ENCODE results near the gene AP2A2.

AP2A2 gene

DNA sequence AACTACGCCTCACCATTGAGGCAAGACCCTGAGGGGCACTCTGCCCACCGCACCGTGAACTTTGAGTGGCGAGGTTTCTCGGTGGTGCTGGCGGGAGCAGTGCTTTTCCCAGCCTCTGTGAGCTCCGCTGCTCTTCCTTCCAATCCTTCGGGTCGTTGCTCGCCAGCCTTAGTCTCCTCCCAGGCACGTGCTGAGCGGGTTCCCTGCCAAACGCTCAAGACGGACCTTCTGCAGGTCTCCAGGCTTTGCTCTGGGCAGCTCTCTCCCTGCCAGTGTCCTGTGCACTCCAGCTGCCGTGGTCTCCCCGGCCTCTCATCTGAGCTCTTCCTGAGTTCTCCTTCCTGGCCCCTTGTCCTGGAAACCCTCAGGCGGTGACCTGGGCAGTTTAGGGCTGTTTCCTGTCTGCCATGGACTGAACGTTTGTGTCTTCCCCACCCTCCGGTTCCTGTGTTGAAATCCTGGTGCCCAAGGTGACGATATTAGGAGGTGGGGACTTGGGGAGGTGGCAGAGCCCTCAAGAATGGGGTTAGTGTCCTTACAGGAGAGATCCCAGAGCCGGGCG lies 122.0 kb downstream of the AP2A2 start:
- H2AK5ac ChIP-seq (ENCODE audit: low read depth, low read length) = peak overlapping the region; percentile 88
- H3K27me3 ChIP-seq (ENCODE audit: control insufficient read depth in 3 of 3, insufficient read depth in 3 of 3, low read depth in 1 of 3, low read length in 3 of 3) = peaks cover 0 to 11% (median 0%) of the 10 kb centered on the region in 3 experiments
- peak overlapping the region; percentile 93 for H2BK5ac ChIP-seq (ENCODE audit: low read length)

DNA sequence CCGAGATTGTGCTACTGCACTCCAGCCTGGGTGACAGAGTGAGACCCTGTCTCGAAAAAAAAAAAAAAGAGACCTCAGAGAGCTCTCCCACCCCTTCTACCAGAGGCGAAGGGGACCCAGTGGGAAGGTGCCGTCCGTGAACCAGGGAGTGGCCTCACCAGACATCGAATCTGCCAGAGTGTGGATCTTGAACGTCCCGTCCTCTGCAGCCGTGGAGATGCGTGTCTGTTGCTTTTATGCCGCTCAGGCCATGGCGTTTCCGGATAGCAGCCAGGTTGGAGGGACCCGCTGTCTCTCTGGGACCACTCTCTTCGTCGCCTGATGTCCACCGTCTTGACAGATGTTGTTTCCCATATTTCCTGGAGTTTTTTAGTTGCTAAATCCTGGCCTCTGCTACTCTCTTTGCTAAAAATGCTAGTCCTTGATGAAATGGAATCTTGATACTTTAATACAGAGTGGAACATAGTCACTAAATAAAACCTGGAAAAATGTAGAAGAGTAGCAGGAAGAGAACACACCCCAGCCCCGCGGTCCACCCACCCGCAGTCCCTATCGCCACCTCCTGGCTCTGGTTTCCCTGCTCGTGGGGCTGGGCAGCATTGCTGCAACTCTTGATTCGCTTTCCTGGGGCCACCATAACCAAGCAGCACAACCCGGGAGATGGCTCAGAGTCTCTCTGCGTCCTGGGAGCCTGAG lies 122.9 kb downstream of the AP2A2 start:
- peak overlapping the region; percentile 13 for H3K18ac ChIP-seq (ENCODE audit: low read length)
- no peak overlapping the region for H3K4me3 ChIP-seq (ENCODE audit: low read length in 2 of 2)
- no peak for DNase-seq (ENCODE audit: low spot score)
- WGBS, 2 donors (ENCODE audit: extremely low coverage in 2 of 2, insufficient read length in 2 of 2, insufficient replicate concordance in 1 of 2) = no CpG with 5 or more reads among the region's 25 CpGs
- H3K9ac ChIP-seq (ENCODE audit: low read depth, low read length, poor library complexity) = no peak overlapping the region
- peak overlapping the region; percentile 46 for H2BK15ac ChIP-seq (ENCODE audit: low read length)
- H3K4ac ChIP-seq (ENCODE audit: low read length) = no peak overlapping the region
- H3K23ac ChIP-seq (ENCODE audit: low read depth, low read length, poor library complexity) = no peak overlapping the region
- H3K4me1 ChIP-seq (ENCODE audit: control insufficient read depth in 2 of 2, insufficient read depth in 1 of 2, low read depth in 1 of 2, low read length in 2 of 2) = peaks cover 0 to 11% of the 10 kb centered on the region in 2 donors
- no peak overlapping the region for H4K91ac ChIP-seq (ENCODE audit: low read depth, low read length, poor library complexity)
- H3K36me3 ChIP-seq (replicated peaks in 1 of 2; ENCODE audit: control insufficient read depth in 2 of 2, insufficient read depth in 2 of 2, low read length in 2 of 2) = no peaks in the 10 kb centered on the region
- H3K14ac ChIP-seq (ENCODE audit: low read length) = no peak overlapping the region
- peaks cover 0 to 11% (median 0%) of the 10 kb centered on the region in 3 experiments for H3K27me3 ChIP-seq (ENCODE audit: control insufficient read depth in 3 of 3, insufficient read depth in 3 of 3, low read depth in 1 of 3, low read length in 3 of 3)
- H2AK5ac ChIP-seq (ENCODE audit: low read depth, low read length) = no peak overlapping the region
- H2BK5ac ChIP-seq (ENCODE audit: low read length) = no peak overlapping the region
- H3K4me2 ChIP-seq (ENCODE audit: insufficient read depth, low read length, poor library complexity, severe bottlenecking) = no peak overlapping the region
- H3K79me1 ChIP-seq (ENCODE audit: low read depth, low read length) = no peaks in the 10 kb centered on the region
- H2AFZ ChIP-seq (ENCODE audit: low read length) = no peak overlapping the region
- no peak overlapping the region for H4K8ac ChIP-seq (ENCODE audit: low read depth, low read length)
- H3K9me3 ChIP-seq (replicated peaks in 1 of 2; ENCODE audit: control insufficient read depth in 2 of 2, insufficient read depth in 1 of 2, low read depth in 1 of 2, low read length in 2 of 2) = no peaks in the 10 kb centered on the region
- H2BK120ac ChIP-seq (ENCODE audit: low read depth, low read length) = peak overlapping the region; percentile 61
- H3K27ac ChIP-seq (replicated peaks; ENCODE audit: low read length) = no peak overlapping the region
- H2BK12ac ChIP-seq (ENCODE audit: low read length) = no peak overlapping the region

More for the DNA sequence above, 122.0 kb downstream of the AP2A2 start:
- Histone ChIP-seq H3K79me1 (ENCODE audit: low read depth, low read length) (no peaks in the 10 kb centered on the region), H3K27ac (replicated peaks; ENCODE audit: low read length) (no peak overlapping the region), H3K36me3 (replicated peaks in 1 of 2; ENCODE audit: control insufficient read depth in 2 of 2, insufficient read depth in 2 of 2, low read length in 2 of 2) (no peaks in the 10 kb centered on the region), H3K4me3 (ENCODE audit: low read length in 2 of 2) (no peak overlapping the region), H2BK120ac (ENCODE audit: low read depth, low read length) (no peak overlapping the region), H3K4me1 (ENCODE audit: control insufficient read depth in 2 of 2, insufficient read depth in 1 of 2, low read depth in 1 of 2, low read length in 2 of 2) (peaks cover 0 to 10% of the 10 kb centered on the region in 2 donors), H3K18ac (ENCODE audit: low read length) (peak overlapping the region; percentile 85), H2BK12ac (ENCODE audit: low read length) (peak overlapping the region; percentile 58), H3K9ac (ENCODE audit: low read depth, low read length, poor library complexity) (peak overlapping the region; percentile 21), H2BK15ac (ENCODE audit: low read length) (peak overlapping the region; percentile 97), H3K23ac (ENCODE audit: low read depth, low read length, poor library complexity) (no peak overlapping the region), H2AFZ (ENCODE audit: low read length) (peak overlapping the region; percentile 0), H3K4ac (ENCODE audit: low read length) (no peak overlapping the region), H3K9me3 (replicated peaks in 1 of 2; ENCODE audit: control insufficient read depth in 2 of 2, insufficient read depth in 1 of 2, low read depth in 1 of 2, low read length in 2 of 2) (no peaks in the 10 kb centered on the region), H4K8ac (ENCODE audit: low read depth, low read length) (no peak overlapping the region), H4K91ac (ENCODE audit: low read depth, low read length, poor library complexity) (no peak overlapping the region), H3K4me2 (ENCODE audit: insufficient read depth, low read length, poor library complexity, severe bottlenecking) (no peak overlapping the region), H3K14ac (ENCODE audit: low read length) (no peak overlapping the region)
- DNase-seq (ENCODE audit: low spot score) = no peak
- WGBS, 2 donors (ENCODE audit: extremely low coverage in 2 of 2, insufficient read length in 2 of 2, insufficient replicate concordance in 1 of 2) = no CpG with 5 or more reads among the region's 22 CpGs

DNA sequence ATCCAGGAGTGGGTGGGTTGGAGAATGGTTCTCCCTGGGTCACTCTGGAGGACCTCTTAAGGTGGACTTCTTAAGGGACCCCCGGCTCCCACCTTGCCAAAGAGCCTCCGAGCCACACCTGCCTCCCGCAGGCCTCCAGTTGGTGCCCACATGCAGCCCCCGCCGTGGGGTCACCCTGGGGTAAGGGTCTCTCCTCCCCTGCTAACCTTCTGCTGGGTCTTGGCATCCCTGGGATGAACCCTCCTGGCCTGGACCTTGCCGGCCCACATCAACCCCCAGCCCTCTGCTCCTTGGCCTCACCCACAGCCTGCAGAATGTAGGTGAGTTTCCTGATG lies 123.4 kb downstream of the AP2A2 start:
- Histone ChIP-seq H2AFZ (ENCODE audit: low read length) (no peak overlapping the region), H3K27ac (replicated peaks; ENCODE audit: low read length) (no peak overlapping the region), H3K18ac (ENCODE audit: low read length) (peak overlapping the region; percentile 57), H3K4me1 (ENCODE audit: control insufficient read depth in 2 of 2, insufficient read depth in 1 of 2, low read depth in 1 of 2, low read length in 2 of 2) (peaks cover 0 to 12% of the 10 kb centered on the region in 2 donors), H3K4me3 (ENCODE audit: low read length in 2 of 2) (no peak overlapping the region), H3K4ac (ENCODE audit: low read length) (no peak overlapping the region), H3K4me2 (ENCODE audit: insufficient read depth, low read length, poor library complexity, severe bottlenecking) (no peak overlapping the region), H3K9ac (ENCODE audit: low read depth, low read length, poor library complexity) (no peak overlapping the region), H4K8ac (ENCODE audit: low read depth, low read length) (no peak overlapping the region), H2BK15ac (ENCODE audit: low read length) (no peak overlapping the region), H3K36me3 (replicated peaks in 1 of 2; ENCODE audit: control insufficient read depth in 2 of 2, insufficient read depth in 2 of 2, low read length in 2 of 2) (no peaks in the 10 kb centered on the region), H2AK5ac (ENCODE audit: low read depth, low read length) (no peak overlapping the region), H3K79me1 (ENCODE audit: low read depth, low read length) (no peaks in the 10 kb centered on the region), H3K14ac (ENCODE audit: low read length) (no peak overlapping the region), H2BK5ac (ENCODE audit: low read length) (no peak overlapping the region), H3K27me3 (ENCODE audit: control insufficient read depth in 3 of 3, insufficient read depth in 3 of 3, low read depth in 1 of 3, low read length in 3 of 3) (peaks cover 0 to 13% (median 0%) of the 10 kb centered on the region in 3 experiments), H3K23ac (ENCODE audit: low read depth, low read length, poor library complexity) (no peak overlapping the region), H3K9me3 (replicated peaks in 1 of 2; ENCODE audit: control insufficient read depth in 2 of 2, insufficient read depth in 1 of 2, low read depth in 1 of 2, low read length in 2 of 2) (no peaks in the 10 kb centered on the region), H2BK120ac (ENCODE audit: low read depth, low read length) (peak overlapping the region; percentile 61), H4K91ac (ENCODE audit: low read depth, low read length, poor library complexity) (no peak overlapping the region), H2BK12ac (ENCODE audit: low read length) (no peak overlapping the region)
- DNase-seq (ENCODE audit: low spot score) = no peak
- WGBS, 2 donors (ENCODE audit: extremely low coverage in 2 of 2, insufficient read length in 2 of 2, insufficient replicate concordance in 1 of 2) = no CpG with 5 or more reads among the region's 6 CpGs

DNA sequence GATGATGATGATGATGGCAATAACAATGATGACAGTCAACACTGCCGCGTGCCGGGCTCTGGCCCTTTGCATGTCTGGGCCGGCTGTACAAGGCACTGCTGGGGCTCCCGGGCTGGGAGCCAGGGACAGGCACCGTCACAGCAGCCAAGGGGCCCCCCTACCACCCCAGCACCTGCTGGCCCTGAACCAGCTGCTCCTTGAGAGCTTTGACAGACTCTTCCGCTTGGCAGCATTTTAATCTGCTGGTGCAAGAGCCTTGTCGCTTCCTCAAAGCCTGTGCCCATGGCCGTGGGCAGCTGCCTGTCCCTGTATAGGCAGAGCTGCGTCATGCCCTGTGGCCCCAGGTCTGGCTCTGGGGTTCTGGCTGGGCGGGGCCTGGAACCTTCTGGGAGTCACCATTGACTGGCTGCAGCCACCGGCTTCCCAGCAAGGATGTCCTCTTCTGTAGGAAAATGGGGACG lies 123.8 kb downstream of the AP2A2 start:
- no peak overlapping the region for H3K23ac ChIP-seq (ENCODE audit: low read depth, low read length, poor library complexity)
- H3K4me1 ChIP-seq (ENCODE audit: control insufficient read depth in 2 of 2, insufficient read depth in 1 of 2, low read depth in 1 of 2, low read length in 2 of 2) = peaks cover 0 to 14% of the 10 kb centered on the region in 2 donors
- H2BK120ac ChIP-seq (ENCODE audit: low read depth, low read length) = peak overlapping the region; percentile 61
- peak overlapping the region; percentile 24 for H2BK5ac ChIP-seq (ENCODE audit: low read length)
- H3K9me3 ChIP-seq (replicated peaks in 1 of 2; ENCODE audit: control insufficient read depth in 2 of 2, insufficient read depth in 1 of 2, low read depth in 1 of 2, low read length in 2 of 2) = no peaks in the 10 kb centered on the region
- H3K14ac ChIP-seq (ENCODE audit: low read length) = no peak overlapping the region
- no peak overlapping the region for H3K4me3 ChIP-seq (ENCODE audit: low read length in 2 of 2)
- no peak overlapping the region for H2BK12ac ChIP-seq (ENCODE audit: low read length)
- no peak for DNase-seq (ENCODE audit: low spot score)
- H3K9ac ChIP-seq (ENCODE audit: low read depth, low read length, poor library complexity) = peak overlapping the region; percentile 44
- H4K8ac ChIP-seq (ENCODE audit: low read depth, low read length) = no peak overlapping the region
- no peaks in the 10 kb centered on the region for H3K36me3 ChIP-seq (replicated peaks in 1 of 2; ENCODE audit: control insufficient read depth in 2 of 2, insufficient read depth in 2 of 2, low read length in 2 of 2)
- no peak overlapping the region for H4K91ac ChIP-seq (ENCODE audit: low read depth, low read length, poor library complexity)
- no peak overlapping the region for H3K4me2 ChIP-seq (ENCODE audit: insufficient read depth, low read length, poor library complexity, severe bottlenecking)
- H2BK15ac ChIP-seq (ENCODE audit: low read length) = peak overlapping the region; percentile 98
- H3K4ac ChIP-seq (ENCODE audit: low read length) = peak overlapping the region; percentile 53
- no peak overlapping the region for H3K27ac ChIP-seq (replicated peaks; ENCODE audit: low read length)
- peak overlapping the region; percentile 100 for H2AK5ac ChIP-seq (ENCODE audit: low read depth, low read length)
- H3K27me3 ChIP-seq (ENCODE audit: control insufficient read depth in 3 of 3, insufficient read depth in 3 of 3, low read depth in 1 of 3, low read length in 3 of 3) = peaks cover 0 to 15% (median 0%) of the 10 kb centered on the region in 3 experiments
- peak overlapping the region; percentile 48 for H3K18ac ChIP-seq (ENCODE audit: low read length)
- no peak overlapping the region for H2AFZ ChIP-seq (ENCODE audit: low read length)
- no peaks in the 10 kb centered on the region for H3K79me1 ChIP-seq (ENCODE audit: low read depth, low read length)
- no CpG with 5 or more reads among the region's 13 CpGs for WGBS, 2 donors (ENCODE audit: extremely low coverage in 2 of 2, insufficient read length in 2 of 2, insufficient replicate concordance in 1 of 2)
